Fibroblast of skin of right quadriceps (primary cell): ENCODE measurements around the gene HMX3.

Experiments used
- DNase-seq: peaks from one replicate; pipeline ENCODE4 v3.0.0-alpha.2; 2013

HMX3 gene

GRCh38 chr10:123180101-123181090, 44.6 kb downstream of the HMX3 start:
- no peak for DNase-seq

GRCh38 chr10:123183724-123184123, 48.0 kb downstream of the HMX3 start:
- DNase-seq = no peak

GRCh38 chr10:123187781-123188180, 52.0 kb downstream of the HMX3 start:
- DNase-seq = no peak
